GM12892 (cell line): ENCODE results near the gene TNFSF13.

Source experiments
- POLR2A ChIP-seq: IDR thresholded peaks from 2 replicates; pipeline ENCODE4 v1.6.1; 2011; ENCODE audit warnings: low read depth, low read length, control low read depth
- POLR2AphosphoS5 ChIP-seq: IDR thresholded peaks from 2 replicates; pipeline ENCODE4 v1.6.1; 2011; ENCODE audit warnings: low read depth, low read length, control low read depth
- TAF1 ChIP-seq: IDR thresholded peaks from 2 replicates; pipeline ENCODE4 v1.6.1; 2011; ENCODE audit warnings: low read depth, mild to moderate bottlenecking, control low read depth, low read length, borderline replicate concordance

- TF ChIP-seq POLR2AphosphoS5 (no peak), POLR2A (no peak), TAF1 (0 out of 2 replicates have a peak, but pooled peaks have one; percentile 17)
Observed at GRCh38 chr17:7562208-7562605, 3.7 kb downstream of the TNFSF13 start.
